Upper lobe of left lung (tissue), 6 donors: ENCODE measurements around the gene SST. TPM values are rescaled to one million over a fixed set of nuclear protein-coding genes. Genes with fewer than 3 reads are reported as not detected.

ENCODE experiments used
- ATAC-seq, 2 donors: fragments of 200-7000 bp; cut with Tn5 transposase; one replicate each; pipeline ENCODE4 v1.9.1; 2022; ENCODE audit warnings: mild to moderate bottlenecking in 2 of 2, moderate library complexity in 2 of 2; ENCODE audit not compliant: low FRiP score in 2 of 2
- DNase-seq, 2 donors: peaks; one replicate each; pipeline ENCODE4 v3.0.0-alpha.2; 2019 to 2020
- H3K27ac ChIP-seq, 4 donors: fragments of 200-600 bp; sonication (generic); one replicate each; pipeline ENCODE4 v1.5.1; 2016 to 2019
- H3K27me3 ChIP-seq, 4 donors: fragments of 200-600 bp; sonication (generic); one replicate each; pipeline ENCODE4 v1.5.1; 2017 to 2019
- H3K36me3 ChIP-seq, 4 donors: fragments of 200-600 bp; sonication (generic); one replicate each; pipeline ENCODE4 v1.5.1; 2016 to 2019
- H3K4me1 ChIP-seq, 4 donors: fragments of 200-600 bp; sonication (generic); one replicate each; pipeline ENCODE4 v1.5.1; 2018 to 2019
- H3K4me3 ChIP-seq, 4 donors: fragments of 200-600 bp; sonication (generic); one replicate each; pipeline ENCODE4 v1.5.1; 2017 to 2019; ENCODE audit warnings: mild to moderate bottlenecking in 2 of 4, moderate library complexity in 1 of 4
- H3K9me3 ChIP-seq, 4 donors: fragments of 200-600 bp; sonication (generic); one replicate each; pipeline ENCODE4 v1.5.1; 2018 to 2019
- CTCF ChIP-seq, 6 experiments: fragments of 450-650 bp in 4 of 6; fragments of 200-600 bp in 2 of 6; sonication (generic) in 2 of 6; IDR thresholded peaks; one replicate each; pipeline ENCODE4 v1.5.1; 2016 to 2019; ENCODE audit warnings: antibody characterized with exemption in 6 of 6
- EP300 ChIP-seq, 4 donors: sonication (generic); formaldehyde crosslinking; IDR thresholded peaks; one replicate each; pipeline ENCODE4 v1.5.1; 2017; ENCODE audit warnings: antibody characterized with exemption in 4 of 4, control low read depth in 2 of 4
- POLR2A ChIP-seq, 4 donors: fragments of 450-650 bp; IDR thresholded peaks; one replicate each; pipeline ENCODE4 v1.5.1; 2016 to 2017; ENCODE audit warnings: antibody characterized with exemption in 4 of 4, mild to moderate bottlenecking in 2 of 4
- POLR2AphosphoS5 ChIP-seq, 2 donors: sonication (generic); formaldehyde crosslinking; IDR thresholded peaks; one replicate each; pipeline ENCODE4 v1.5.1; 2017; ENCODE audit warnings: antibody characterized with exemption in 2 of 2
- WGBS, 2 donors: methylation state at CpG; one replicate each; pipeline ENCODE4 v1.1.5; 2017 to 2018; 5-methylcytosine and 5-hydroxymethylcytosine counted together
- total RNA-seq, 6 donors: library from RNA; depleted of rRNA in 4 of 6; stranded (reverse); fragments of >200 nt in 4 of 6; gene quantifications; one replicate each; pipeline versions ENCODE4 v1.1.0 to v1.2.1, GENCODE V29; 2016 to 2021
- donor health status: DM: no; HTN: no; CAD: no; lungs with moderate emphysema.
- donor health status: DM: no; HTN: yes; CAD: no; lungs with severe emphysema.

SST gene
- total RNA-seq, 6 donors from 2014 or later = not detected

- no peak for DNase-seq
- H3K27me3 ChIP-seq = no peaks in the 10 kb centered on the region
- H3K4me3 ChIP-seq = no peak overlapping the region
- no peak for ATAC-seq
- H3K36me3 ChIP-seq = no peaks in the 10 kb centered on the region
- H3K4me1 ChIP-seq = no peaks in the 10 kb centered on the region
- TF ChIP-seq POLR2AphosphoS5 (IDR thresholded peaks at IDR 0.05) = no peak
- no peak for TF ChIP-seq POLR2A (IDR thresholded peaks at IDR 0.05)
- TF ChIP-seq EP300 (IDR thresholded peaks at IDR 0.05) = no peak
- TF ChIP-seq CTCF (IDR thresholded peaks at IDR 0.05) = no peak
- 32 to 39% methylated on average over 3 of the region's 3 CpGs for WGBS, 2 donors
- no peaks in the 10 kb centered on the region for H3K9me3 ChIP-seq
- H3K27ac ChIP-seq = no peak overlapping the region
Measured at GRCh38 chr3:187628169-187628568, 42.0 kb downstream of the SST start.

- ATAC-seq (no peak), DNase-seq (no peak)
- TF ChIP-seq POLR2AphosphoS5 (IDR thresholded peaks at IDR 0.05) (no peak), CTCF (IDR thresholded peaks at IDR 0.05) (no peak), EP300 (IDR thresholded peaks at IDR 0.05) (no peak), POLR2A (IDR thresholded peaks at IDR 0.05) (no peak)
- H3K36me3 ChIP-seq = no peaks in the 10 kb centered on the region
- no peak overlapping the region for H3K4me3 ChIP-seq
- WGBS, 2 donors = 56 to 70% methylated on average over 2 of the region's 2 CpGs
- no peaks in the 10 kb centered on the region for H3K4me1 ChIP-seq
- no peak overlapping the region for H3K27ac ChIP-seq
- H3K27me3 ChIP-seq = no peaks in the 10 kb centered on the region
- no peaks in the 10 kb centered on the region for H3K9me3 ChIP-seq
Measured at GRCh38 chr3:187626581-187626980, 43.6 kb downstream of the SST start.

GRCh38 chr3:187624588-187624987, 45.6 kb downstream of the SST start:
- 41 to 60% methylated on average over 4 of the region's 4 CpGs for WGBS, 2 donors
- TF ChIP-seq CTCF (IDR thresholded peaks at IDR 0.05) (no peak), EP300 (IDR thresholded peaks at IDR 0.05) (no peak), POLR2AphosphoS5 (IDR thresholded peaks at IDR 0.05) (no peak)

GRCh38 chr3:187623285-187623814, 46.8 kb downstream of the SST start:
- DNase-seq = no peak
- no peak overlapping the region for H3K27ac ChIP-seq
- peak in 1 of 2 donors; percentile 28 for ATAC-seq
- no peaks in the 10 kb centered on the region for H3K27me3 ChIP-seq
- 60 to 69% methylated on average over 4 to 5 of the region's 5 CpGs for WGBS, 2 donors
- TF ChIP-seq POLR2A (IDR thresholded peaks at IDR 0.05) (no peak), CTCF (IDR thresholded peaks at IDR 0.05) (no peak), EP300 (IDR thresholded peaks at IDR 0.05) (no peak), POLR2AphosphoS5 (IDR thresholded peaks at IDR 0.05) (no peak)
- H3K36me3 ChIP-seq = no peaks in the 10 kb centered on the region
- no peaks in the 10 kb centered on the region for H3K9me3 ChIP-seq
- H3K4me1 ChIP-seq = no peaks in the 10 kb centered on the region
- no peak overlapping the region for H3K4me3 ChIP-seq

More at GRCh38 chr3:187624588-187624987, 45.6 kb downstream of the SST start:
- no peak for ATAC-seq
- DNase-seq = no peak
- no peaks in the 10 kb centered on the region for H3K27me3 ChIP-seq
- no peaks in the 10 kb centered on the region for H3K9me3 ChIP-seq
- H3K4me1 ChIP-seq = no peaks in the 10 kb centered on the region
- H3K36me3 ChIP-seq = no peaks in the 10 kb centered on the region
- H3K4me3 ChIP-seq = no peak overlapping the region
- no peak overlapping the region for H3K27ac ChIP-seq

- H3K4me3 ChIP-seq = no peak overlapping the region
- H3K27ac ChIP-seq = no peak overlapping the region
- no peaks in the 10 kb centered on the region for H3K4me1 ChIP-seq
- no peaks in the 10 kb centered on the region for H3K9me3 ChIP-seq
- H3K27me3 ChIP-seq = no peaks in the 10 kb centered on the region
- DNase-seq (no peak), ATAC-seq (no peak)
- no peaks in the 10 kb centered on the region for H3K36me3 ChIP-seq
- WGBS, 2 donors = 70 to 71% methylated on average over 2 of the region's 2 CpGs
- TF ChIP-seq EP300 (IDR thresholded peaks at IDR 0.05) (no peak), CTCF (IDR thresholded peaks at IDR 0.05) (no peak)
Measured at GRCh38 chr3:187621881-187622280, 48.3 kb downstream of the SST start.
